Fibroblast of lung (primary cell): ENCODE data around the gene LRRC8D. TPM values are rescaled to one million over a fixed set of nuclear protein-coding genes. Genes with fewer than 3 reads are reported as not detected.
A peak's percentile ranks its signal among the peaks of the same experiment; 100 is the strongest.

Source experiments
- DNase-seq, 2 donors: peaks; one replicate each; pipeline versions ENCODE4 v3.0.0 to v3.0.0-alpha.2; 2010; ENCODE audit warnings: low read depth in 2 of 2
- H2AFZ ChIP-seq: 2 replicates; pipeline ENCODE4 v1.5.1; 2012; ENCODE audit warnings: low read length, control low read depth, inconsistent platforms
- H3K27ac ChIP-seq: 2 replicates; pipeline ENCODE4 v1.5.1; 2011; ENCODE audit warnings: low read length, control low read depth; ENCODE audit not compliant: insufficient read depth
- H3K27me3 ChIP-seq: 2 replicates; pipeline ENCODE4 v1.5.1; 2011; ENCODE audit warnings: mild to moderate bottlenecking, low read length; ENCODE audit not compliant: control insufficient read depth, insufficient read depth
- H3K36me3 ChIP-seq: 2 replicates; pipeline ENCODE4 v1.5.1; 2011; ENCODE audit warnings: low read length; ENCODE audit not compliant: control insufficient read depth, insufficient read depth
- H3K4me1 ChIP-seq: 2 replicates; pipeline ENCODE4 v1.5.1; 2011; ENCODE audit warnings: low read length; ENCODE audit not compliant: control insufficient read depth, insufficient read depth; ENCODE audit errors: extremely low read depth
- H3K4me2 ChIP-seq: 2 replicates; pipeline ENCODE4 v1.5.1; 2011; ENCODE audit warnings: low read length, control low read depth; ENCODE audit not compliant: insufficient read depth; ENCODE audit errors: extremely low read depth
- H3K4me3 ChIP-seq, 4 experiments: fragments of 200-600 bp in 1 of 4; sonication (generic) in 1 of 4; replicated peaks in 1 of 4; 2 replicates each; pipeline ENCODE4 v1.5.1; 2011 to 2016; ENCODE audit warnings: low read length in 4 of 4, low read depth in 3 of 4, mild to moderate bottlenecking in 3 of 4, control low read depth in 2 of 4, inconsistent platforms in 1 of 4, mixed read lengths in 1 of 4; ENCODE audit not compliant: insufficient read depth in 1 of 4; ENCODE audit errors: control extremely low read depth in 1 of 4
- H3K79me2 ChIP-seq: 2 replicates; pipeline ENCODE4 v1.5.1; 2012; ENCODE audit warnings: mild to moderate bottlenecking, low read length, inconsistent platforms; ENCODE audit not compliant: control insufficient read depth, insufficient read depth
- H3K9ac ChIP-seq: 2 replicates; pipeline ENCODE4 v1.5.1; 2011; ENCODE audit warnings: mild to moderate bottlenecking, low read length, control low read depth; ENCODE audit not compliant: insufficient read depth
- H3K9me3 ChIP-seq: 2 replicates; pipeline ENCODE4 v1.5.1; 2012; ENCODE audit warnings: low read depth, low read length; ENCODE audit not compliant: control insufficient read depth, insufficient read depth
- H4K20me1 ChIP-seq: 2 replicates; pipeline ENCODE4 v1.5.1; 2011; ENCODE audit warnings: low read length; ENCODE audit not compliant: control insufficient read depth, insufficient read depth; ENCODE audit errors: extremely low read depth
- EZH2 ChIP-seq: IDR thresholded peaks from 2 replicates; pipeline ENCODE4 v1.5.1; 2012; ENCODE audit warnings: low read length, control low read depth, mild to moderate bottlenecking; ENCODE audit errors: missing control alignments
- polyA plus RNA-seq, 2 donors: library from polyadenylated mRNA; depleted of rRNA in 1 of 2; stranded (reverse) in 1 of 2; unstranded in 1 of 2; fragments of >200 nt; gene quantifications; 2 replicates each; pipeline ENCODE4 v1.2.1, GENCODE V29; 2011 to 2012; ENCODE audit warnings: missing spikeins in 1 of 2
- total RNA-seq: library from RNA; depleted of rRNA; stranded (reverse); fragments of >200 nt; gene quantifications from 2 replicates; pipeline ENCODE4 v1.2.1, GENCODE V29; 2014
- TF ChIP-seq, protein P1 (sequence below), 2 donors: IDR thresholded peaks in 1 of 2; conservative IDR thresholded peaks in 1 of 2; 1 replicate in 1 of 2; 2 replicates in 1 of 2; pipeline ENCODE4 v1.5.1; 2011 to 2012; ENCODE audit warnings: low read length in 2 of 2, control low read depth in 1 of 2, inconsistent platforms in 1 of 2, low read depth in 1 of 2, mild to moderate bottlenecking in 1 of 2

Gene LRRC8D
- total and polyA plus RNA-seq, 2 donors (not counting 1 experiment from before 2014, with no cell fraction given), result 41.0 to 58.1 TPM

DNA sequence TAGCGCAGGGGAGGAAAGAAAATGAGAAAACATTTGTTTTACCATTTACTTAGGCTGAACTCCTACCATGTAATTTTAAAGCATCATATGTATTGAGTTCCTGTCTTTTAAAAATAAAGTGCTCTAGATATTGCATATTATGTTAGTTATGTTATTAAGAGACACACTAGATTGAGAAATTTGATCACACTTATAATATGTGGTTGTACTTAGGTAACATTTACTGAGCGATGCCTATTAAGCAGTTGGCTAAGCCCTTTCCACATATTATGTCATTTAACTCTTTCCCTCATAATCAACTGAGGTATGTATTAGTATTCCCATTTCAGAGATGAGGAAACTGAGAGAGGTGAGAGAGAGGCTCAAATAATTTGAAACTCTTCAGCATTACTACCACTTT lies 4.5 kb upstream of the LRRC8D start:
- DNase-seq, result no peak
- Histone ChIP-seq H3K9me3 (no peaks in the 10 kb centered on the region), H3K4me2 (no peak overlapping the region), H3K27me3 (no peaks in the 10 kb centered on the region), H2AFZ (no peak overlapping the region), H3K27ac (no peak overlapping the region), H4K20me1 (no peaks in the 10 kb centered on the region), H3K4me3 (no peak overlapping the region), H3K9ac (no peak overlapping the region), H3K4me1 (no peaks in the 10 kb centered on the region), H3K36me3 (no peaks in the 10 kb centered on the region), H3K79me2 (no peaks in the 10 kb centered on the region)
- no peak for TF ChIP-seq EZH2
- TF ChIP-seq, protein P1, sequence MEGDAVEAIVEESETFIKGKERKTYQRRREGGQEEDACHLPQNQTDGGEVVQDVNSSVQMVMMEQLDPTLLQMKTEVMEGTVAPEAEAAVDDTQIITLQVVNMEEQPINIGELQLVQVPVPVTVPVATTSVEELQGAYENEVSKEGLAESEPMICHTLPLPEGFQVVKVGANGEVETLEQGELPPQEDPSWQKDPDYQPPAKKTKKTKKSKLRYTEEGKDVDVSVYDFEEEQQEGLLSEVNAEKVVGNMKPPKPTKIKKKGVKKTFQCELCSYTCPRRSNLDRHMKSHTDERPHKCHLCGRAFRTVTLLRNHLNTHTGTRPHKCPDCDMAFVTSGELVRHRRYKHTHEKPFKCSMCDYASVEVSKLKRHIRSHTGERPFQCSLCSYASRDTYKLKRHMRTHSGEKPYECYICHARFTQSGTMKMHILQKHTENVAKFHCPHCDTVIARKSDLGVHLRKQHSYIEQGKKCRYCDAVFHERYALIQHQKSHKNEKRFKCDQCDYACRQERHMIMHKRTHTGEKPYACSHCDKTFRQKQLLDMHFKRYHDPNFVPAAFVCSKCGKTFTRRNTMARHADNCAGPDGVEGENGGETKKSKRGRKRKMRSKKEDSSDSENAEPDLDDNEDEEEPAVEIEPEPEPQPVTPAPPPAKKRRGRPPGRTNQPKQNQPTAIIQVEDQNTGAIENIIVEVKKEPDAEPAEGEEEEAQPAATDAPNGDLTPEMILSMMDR (conservative IDR thresholded peaks at IDR 0.05 in 1 of 2, IDR thresholded peaks at IDR 0.05 in 1 of 2; ENCODE audit: low read depth in 1 of 2, low read length in 2 of 2), result no peak

DNA sequence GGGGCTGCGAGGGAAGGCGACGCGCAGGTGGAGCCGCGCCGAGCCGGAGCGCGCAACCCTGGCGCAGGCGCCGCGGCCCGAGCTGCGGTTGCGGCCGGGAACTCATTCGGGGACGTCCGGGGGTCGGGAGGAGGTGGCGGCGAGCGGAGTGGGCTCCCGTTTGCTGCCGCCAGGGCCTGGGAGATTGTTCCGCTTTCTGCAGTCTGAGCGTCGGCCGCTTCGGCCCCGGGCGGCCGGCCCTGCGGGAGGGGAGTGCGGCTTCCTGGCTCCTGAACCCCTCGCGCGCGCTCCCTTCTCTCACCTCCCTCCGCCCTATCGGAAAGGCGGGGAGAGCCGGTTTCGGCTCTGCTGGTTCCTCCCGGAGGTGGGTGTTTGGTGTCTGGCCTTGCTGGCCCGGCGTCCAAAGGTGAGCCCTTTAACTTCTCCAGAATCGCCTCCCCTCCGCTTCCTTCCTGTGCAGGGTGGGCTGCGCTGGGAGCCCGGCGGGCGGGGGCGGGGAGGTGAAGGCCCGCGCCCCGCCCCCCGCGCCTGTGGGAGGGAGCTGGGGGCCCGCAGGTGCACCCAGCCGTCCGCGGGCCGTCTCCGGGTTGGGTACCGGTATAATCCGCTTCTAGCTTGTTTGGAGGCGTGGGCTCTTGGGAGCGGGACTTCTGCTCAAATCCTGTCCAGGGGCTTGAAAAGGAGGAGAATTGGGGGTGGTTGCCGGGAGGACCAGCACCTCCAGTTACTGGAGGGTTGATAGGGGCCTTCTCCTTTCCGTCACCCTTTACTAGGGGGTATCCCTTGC lies 683 bp downstream of the LRRC8D start:
- H3K4me3 ChIP-seq, result peak overlapping the region; percentile 62 to 74 (median 64)
- H3K79me2 ChIP-seq, result no peaks in the 10 kb centered on the region
- no peaks in the 10 kb centered on the region for H3K27me3 ChIP-seq
- H3K4me1 ChIP-seq, result no peaks in the 10 kb centered on the region
- no peaks in the 10 kb centered on the region for H4K20me1 ChIP-seq
- H3K36me3 ChIP-seq, result no peaks in the 10 kb centered on the region
- peak overlapping the region; percentile 70 for H3K9ac ChIP-seq
- H3K4me2 ChIP-seq, result peak overlapping the region; percentile 74
- H3K27ac ChIP-seq, result peak overlapping the region; percentile 23
- peak; percentile 20 to 48 for DNase-seq
- H2AFZ ChIP-seq, result peak overlapping the region; percentile 69
- H3K9me3 ChIP-seq, result no peaks in the 10 kb centered on the region
- TF ChIP-seq, protein P1 (conservative IDR thresholded peaks at IDR 0.05 in 1 of 2, IDR thresholded peaks at IDR 0.05 in 1 of 2; ENCODE audit: low read depth in 1 of 2, low read length in 2 of 2), result peak in 1 of 2 donors; percentile 2
- no peak for TF ChIP-seq EZH2

DNA sequence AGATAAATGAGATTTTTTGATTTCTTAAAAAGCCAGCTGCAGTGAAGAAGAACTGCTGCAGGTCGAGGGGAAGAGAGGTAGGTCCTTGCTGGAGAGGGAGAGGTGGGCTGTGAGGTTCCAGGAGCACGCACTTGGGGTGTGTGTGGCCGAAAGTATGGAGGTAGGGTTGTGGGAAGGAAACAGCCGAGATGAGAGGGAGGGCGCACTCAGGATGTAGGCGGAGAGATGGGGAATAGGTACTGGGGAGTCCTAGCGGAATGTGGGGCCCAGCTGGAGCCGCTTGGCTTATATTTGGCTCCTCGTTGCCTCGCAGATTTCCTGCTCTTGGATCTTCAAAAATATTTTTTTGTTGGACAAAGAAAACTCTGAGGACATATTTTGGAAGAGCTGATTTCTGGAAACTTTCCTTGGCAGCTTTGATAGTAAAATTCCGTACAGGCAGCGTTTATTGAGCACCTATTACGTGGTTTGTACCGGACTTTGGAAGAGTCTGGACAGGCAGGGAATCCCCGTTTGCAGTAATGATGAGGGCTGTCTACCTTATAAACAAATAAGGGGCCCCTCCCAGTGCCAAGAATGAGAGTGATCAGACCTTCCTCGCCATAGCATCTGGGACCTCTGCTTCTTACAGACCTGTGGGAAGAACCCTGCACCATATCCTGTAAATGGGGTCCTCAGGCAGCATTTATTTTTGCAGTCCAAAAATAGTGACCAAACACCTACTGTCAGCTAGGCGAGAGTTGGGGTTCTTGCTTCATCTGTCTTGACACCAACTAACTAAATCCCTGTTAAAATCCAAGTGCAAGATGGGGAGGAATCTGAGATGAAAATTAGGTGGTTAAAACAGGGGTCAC lies 1.5 kb downstream of the LRRC8D start:
- Histone ChIP-seq H3K4me1 (no peaks in the 10 kb centered on the region), H3K4me2 (peak overlapping the region; percentile 74), H3K79me2 (no peaks in the 10 kb centered on the region), H3K9ac (no peak overlapping the region), H3K4me3 (peak overlapping the region; percentile 62 to 74 (median 64)), H3K27me3 (no peaks in the 10 kb centered on the region), H3K9me3 (no peaks in the 10 kb centered on the region), H2AFZ (peak overlapping the region; percentile 14), H3K27ac (no peak overlapping the region), H3K36me3 (no peaks in the 10 kb centered on the region), H4K20me1 (no peaks in the 10 kb centered on the region)
- no peak for TF ChIP-seq EZH2
- TF ChIP-seq, protein P1 (conservative IDR thresholded peaks at IDR 0.05 in 1 of 2, IDR thresholded peaks at IDR 0.05 in 1 of 2; ENCODE audit: low read depth in 1 of 2, low read length in 2 of 2), result no peak
- no peak for DNase-seq
